SK-N-SH (cell line): ENCODE data around the gene ZC3H8. TPM values are rescaled to one million over a fixed set of nuclear protein-coding genes. Genes with fewer than 3 reads are reported as not detected.

ENCODE experiments used
- CTCF ChIA-PET: fragments of 300-600, 350-600 bp; formaldehyde crosslinking; extraction: SDS; loops from one replicate; lab custom pipeline; 2021; lab: Yijun Ruan, JAX
- POLR2A ChIA-PET: fragments of 350-600 bp; sonication (Branson Sonifier 250); formaldehyde crosslinking; extraction: SDS; loops from one replicate; lab custom pipeline; 2020; ENCODE audit warnings: antibody characterized with exemption, inconsistent platforms; lab: Yijun Ruan, JAX
- DNase-seq: peaks from one replicate; pipeline ENCODE4 v3.0.0; 2012
- H2AFZ ChIP-seq: fragments of 200-600 bp; sonication (generic); 2 replicates; pipeline ENCODE4 v1.8.1; 2016; ENCODE audit warnings: antibody characterized with exemption, mild to moderate bottlenecking, low read depth
- H3F3A ChIP-seq: fragments of 200-600 bp; sonication (generic); replicated peaks from 2 replicates; pipeline ENCODE3; 2016; ENCODE audit warnings: antibody characterized with exemption, mild to moderate bottlenecking; ENCODE audit not compliant: insufficient read depth
- H3K27ac ChIP-seq, 2 experiments: fragments of 200-500 bp in 1 of 2; fragments of 200-600 bp in 1 of 2; sonication (Bioruptor generic) in 1 of 2; sonication (generic), shearing (Covaris generic) in 1 of 2; 2 replicates each; pipeline versions ENCODE4 v1.5.1 to v1.6.1; 2014 to 2016; ENCODE audit warnings: low read depth in 2 of 2, inconsistent platforms in 1 of 2, low read length in 1 of 2, mild to moderate bottlenecking in 1 of 2, mixed read lengths in 1 of 2
- H3K27me3 ChIP-seq: fragments of 200-600 bp; sonication (generic), shearing (Covaris generic); 2 replicates; pipeline ENCODE4 v1.6.1; 2016; ENCODE audit warnings: mixed run types; ENCODE audit not compliant: insufficient read depth
- H3K36me3 ChIP-seq, 2 experiments: fragments of 200-500 bp in 1 of 2; fragments of 200-600 bp in 1 of 2; sonication (Bioruptor generic) in 1 of 2; sonication (generic) in 1 of 2; replicated peaks in 1 of 2; 2 replicates each; pipeline versions ENCODE3 to v1.5.1; 2014 to 2016; ENCODE audit warnings: low read length in 1 of 2, mild to moderate bottlenecking in 1 of 2; ENCODE audit not compliant: insufficient read depth in 2 of 2, control insufficient read depth in 1 of 2
- H3K4me1 ChIP-seq, 2 experiments: fragments of 200-500 bp in 1 of 2; fragments of 200-600 bp in 1 of 2; sonication (Bioruptor generic) in 1 of 2; sonication (generic), shearing (Covaris generic) in 1 of 2; 2 replicates each; pipeline versions ENCODE4 v1.5.1 to v1.6.1; 2014 to 2016; ENCODE audit warnings: low read depth in 1 of 2, low read length in 1 of 2, mixed run types in 1 of 2; ENCODE audit not compliant: insufficient read depth in 2 of 2, control insufficient read depth in 1 of 2
- H3K4me2 ChIP-seq: fragments of 200-600 bp; sonication (generic), shearing (Covaris generic); 2 replicates; pipeline ENCODE4 v1.6.1; 2017; ENCODE audit warnings: mixed run types
- H3K4me3 ChIP-seq, 2 experiments: fragments of 200-500 bp in 1 of 2; fragments of 200-600 bp in 1 of 2; sonication (Bioruptor generic) in 1 of 2; sonication (generic), shearing (Covaris generic) in 1 of 2; 2 replicates each; pipeline versions ENCODE4 v1.5.1 to v1.8.1; 2014 to 2016; ENCODE audit warnings: low read depth in 2 of 2, inconsistent platforms in 1 of 2, low read length in 1 of 2, mild to moderate bottlenecking in 1 of 2, mixed read lengths in 1 of 2, moderate library complexity in 1 of 2
- H3K79me2 ChIP-seq: fragments of 200-600 bp; sonication (generic); 2 replicates; pipeline ENCODE4 v1.8.1; 2017; ENCODE audit warnings: mild to moderate bottlenecking; ENCODE audit not compliant: insufficient read depth
- H3K9ac ChIP-seq: fragments of 200-600 bp; sonication (generic); 2 replicates; pipeline ENCODE4 v1.6.1; 2017; ENCODE audit warnings: mixed run types
- H3K9me2 ChIP-seq: fragments of 200-600 bp; sonication (generic); 2 replicates; pipeline ENCODE4 v1.6.1; 2017; ENCODE audit warnings: mixed run types
- H3K9me3 ChIP-seq: fragments of 200-600 bp; sonication (generic); 2 replicates; pipeline ENCODE4 v1.6.1; 2017; ENCODE audit warnings: mixed run types, mild to moderate bottlenecking, moderate library complexity
- H4K20me1 ChIP-seq: fragments of 200-600 bp; sonication (generic); 2 replicates; pipeline ENCODE4 v1.6.1; 2017; ENCODE audit warnings: mild to moderate bottlenecking, mixed run types; ENCODE audit not compliant: insufficient read depth
- CHD2 ChIP-seq: fragments of 150-350 bp; IDR thresholded peaks from 2 replicates; pipeline ENCODE4 v1.6.1; 2018; ENCODE audit warnings: low read length; ENCODE audit not compliant: partially characterized antibody
- EP300 ChIP-seq, 2 experiments: IDR thresholded peaks; 2 replicates each; pipeline versions ENCODE4 v1.4.0 to v1.6.1; 2012; ENCODE audit warnings: borderline replicate concordance in 1 of 2, low read depth in 1 of 2, low read length in 1 of 2
- EZH2phosphoT487 ChIP-seq: fragments of 200-600 bp; sonication (generic); IDR thresholded peaks from 2 replicates; pipeline ENCODE4 v1.6.1; 2017; ENCODE audit warnings: low read depth, mixed run types, mild to moderate bottlenecking, antibody characterized with exemption, moderate library complexity, borderline replicate concordance
- FOXM1 ChIP-seq: IDR thresholded peaks from 2 replicates; pipeline ENCODE4 v1.4.0; 2012; ENCODE audit warnings: low read depth, mild to moderate bottlenecking
- GABPA ChIP-seq: IDR thresholded peaks from 2 replicates; pipeline ENCODE4 v1.4.0; 2012; ENCODE audit warnings: low read depth, mild to moderate bottlenecking
- GATA2 ChIP-seq: sonication (generic); formaldehyde crosslinking; IDR thresholded peaks from 2 replicates; pipeline ENCODE4 v1.5.0; 2020; ENCODE audit warnings: mild to moderate bottlenecking, missing genetic modification reagents
- JUND ChIP-seq: IDR thresholded peaks from 2 replicates; pipeline ENCODE4 v1.4.0; 2012
- MAX ChIP-seq: IDR thresholded peaks from 2 replicates; pipeline ENCODE4 v1.4.0; 2012; ENCODE audit warnings: low read depth
- MEF2A ChIP-seq: IDR thresholded peaks from 2 replicates; pipeline ENCODE4 v1.4.0; 2012; ENCODE audit warnings: low read depth, borderline replicate concordance
- MXI1 ChIP-seq: IDR thresholded peaks from 2 replicates; pipeline ENCODE4 v1.6.1; 2012; ENCODE audit warnings: mild to moderate bottlenecking, low read depth, low read length, improper control_type of control experiment
- PBX3 ChIP-seq: IDR thresholded peaks from 2 replicates; pipeline ENCODE4; 2012
- RAD21 ChIP-seq: IDR thresholded peaks from 2 replicates; pipeline ENCODE4 v1.6.1; 2012; ENCODE audit warnings: mild to moderate bottlenecking, low read length
- REST ChIP-seq: IDR thresholded peaks from 2 replicates; pipeline ENCODE4 v1.6.1; 2012; ENCODE audit warnings: mild to moderate bottlenecking, low read depth, low read length, moderate library complexity
- RFX5 ChIP-seq: IDR thresholded peaks from 2 replicates; pipeline ENCODE4 v1.6.1; 2012; ENCODE audit warnings: mild to moderate bottlenecking, improper control_type of control experiment, low read length
- SIN3A ChIP-seq: IDR thresholded peaks from 2 replicates; pipeline ENCODE4 v1.6.1; 2012; ENCODE audit warnings: low read depth, mild to moderate bottlenecking, low read length, moderate library complexity, borderline replicate concordance
- TEAD4 ChIP-seq: IDR thresholded peaks from 2 replicates; pipeline ENCODE4 v1.4.0; 2012; ENCODE audit warnings: mild to moderate bottlenecking, borderline replicate concordance; ENCODE audit not compliant: insufficient read depth
- USF1 ChIP-seq: IDR thresholded peaks from 2 replicates; pipeline ENCODE4 v1.4.0; 2012; ENCODE audit warnings: low read depth, borderline replicate concordance
- ZBTB33 ChIP-seq: IDR thresholded peaks from 2 replicates; pipeline ENCODE4 v1.4.0; 2012; ENCODE audit warnings: low read depth, borderline replicate concordance
- WGBS: methylation state at CpG from one replicate; pipeline ENCODE4 v1.1.6; 2017; ENCODE audit warnings: low lambda C conversion rate; 5-methylcytosine and 5-hydroxymethylcytosine counted together
- polyA plus RNA-seq, 3 experiments: library from polyadenylated mRNA; depleted of rRNA; stranded (reverse); fragments of >200 nt; gene quantifications; 2 replicates each; pipeline ENCODE4 v1.2.3, GENCODE V29; 2012

ZC3H8 gene
- polyA plus RNA-seq, 1 of the 3 experiments (the other 2 are of a cell fraction) = 3.3 TPM

- no peak for TF ChIP-seq REST
- TF ChIP-seq MAX = peak; percentile 98
- peak; percentile 70; the same call in 1 of the 2 replicates for TF ChIP-seq USF1
- TF ChIP-seq EZH2phosphoT487 = no peak
- TF ChIP-seq RFX5 = no peak
- TF ChIP-seq TEAD4 = no peak
- TF ChIP-seq RAD21 = no peak
- TF ChIP-seq FOXM1 = no peak
- TF ChIP-seq MEF2A = no peak
- no peak for TF ChIP-seq GABPA
- TF ChIP-seq, all 33 proteins: peak for 10
Measured at GRCh38 chr2:112254466-112255240, at the start of gene ZC3H8 (continued).

- 88% methylated on average over 2 of the region's 2 CpGs for WGBS
- no peaks in the 10 kb centered on the region for H3K9me3 ChIP-seq
- no peak overlapping the region for H3K27ac ChIP-seq
- H4K20me1 ChIP-seq = no peaks in the 10 kb centered on the region
- peaks cover 17 to 18% of the 10 kb centered on the region in 2 experiments for H3K36me3 ChIP-seq
- H3K9ac ChIP-seq = no peak overlapping the region
- H3K9me2 ChIP-seq = no peaks in the 10 kb centered on the region
- H3K27me3 ChIP-seq = no peaks in the 10 kb centered on the region
- ChIA-PET CTCF (no interaction called here), POLR2A (no interaction called here)
- TF ChIP-seq MXI1 (no peak), USF1 (no peak), JUND (no peak), ZBTB33 (no peak), GATA2 (CRISPR knock-in tag) (no peak), PBX3 (no peak), EZH2phosphoT487 (no peak), EP300 (IDR thresholded peaks at IDR 0.05; ENCODE audit: borderline replicate concordance in 1 of 2, low read depth in 1 of 2, low read length in 1 of 2) (no peak), CHD2 (no peak), SIN3A (no peak)
- DNase-seq = no peak
- no peak overlapping the region for H2AFZ ChIP-seq
- H3K4me3 ChIP-seq = no peak overlapping the region
- no peaks in the 10 kb centered on the region for H3K79me2 ChIP-seq
- no peak overlapping the region for H3K4me2 ChIP-seq
- peaks cover 9% of the 10 kb centered on the region for H3F3A ChIP-seq
- H3K4me1 ChIP-seq = peaks cover 0 to 5% of the 10 kb centered on the region in 2 experiments; a peak in 1 of 4 replicates
Measured at GRCh38 chr2:112304298-112304941, 49.6 kb upstream of the ZC3H8 start.
